Stimulated activated CD4-positive, alpha-beta T cell treated with anti-CD3 and anti-CD28 coated beads, Interleukin-15, amount 100 ng/mL, for 24 hours (primary cell): ENCODE results near the gene SRL.

Experiments used
- DNase-seq: peaks from one replicate; pipeline ENCODE4 v3.0.0-alpha.2; 2020

The SRL gene

DNA sequence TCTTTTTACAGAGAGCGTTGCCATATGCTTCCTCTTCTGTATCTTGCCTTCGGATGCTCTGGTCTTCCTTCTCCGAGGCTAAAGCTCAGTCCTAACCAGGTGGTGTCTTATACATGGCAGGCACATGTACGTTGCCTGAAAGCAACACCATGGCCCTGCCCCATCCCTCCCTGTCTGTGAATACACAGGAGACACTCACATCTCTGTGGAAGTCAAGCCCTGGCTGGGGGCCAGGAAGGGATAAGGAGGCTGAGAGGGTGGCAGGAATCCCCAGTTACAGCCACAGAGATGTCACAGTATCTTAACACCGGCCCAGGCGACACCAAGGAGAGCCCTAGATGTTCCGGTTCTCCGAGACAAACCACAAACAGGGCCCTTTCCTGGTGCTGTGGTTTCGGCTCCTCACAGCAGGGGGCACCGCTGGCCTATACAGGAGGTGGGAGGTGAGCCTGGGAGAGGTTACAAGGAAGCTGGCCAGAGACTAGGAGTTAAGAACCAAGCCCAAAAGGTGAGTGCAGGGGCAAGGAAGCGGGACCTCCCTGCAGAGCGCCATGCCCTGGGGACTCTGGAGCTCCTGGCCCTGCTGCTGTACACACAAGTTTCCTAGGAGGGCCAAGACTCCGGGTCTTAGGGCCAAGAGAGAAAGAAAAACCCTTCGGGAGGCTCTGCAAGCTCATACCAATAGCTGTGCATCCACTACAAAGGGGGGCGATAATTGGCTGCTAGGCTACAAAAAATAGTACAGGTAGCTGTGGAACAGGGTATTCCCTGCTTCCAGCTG, 41.7 kb downstream of the SRL start:
- DNase-seq: peak; percentile 49

DNA sequence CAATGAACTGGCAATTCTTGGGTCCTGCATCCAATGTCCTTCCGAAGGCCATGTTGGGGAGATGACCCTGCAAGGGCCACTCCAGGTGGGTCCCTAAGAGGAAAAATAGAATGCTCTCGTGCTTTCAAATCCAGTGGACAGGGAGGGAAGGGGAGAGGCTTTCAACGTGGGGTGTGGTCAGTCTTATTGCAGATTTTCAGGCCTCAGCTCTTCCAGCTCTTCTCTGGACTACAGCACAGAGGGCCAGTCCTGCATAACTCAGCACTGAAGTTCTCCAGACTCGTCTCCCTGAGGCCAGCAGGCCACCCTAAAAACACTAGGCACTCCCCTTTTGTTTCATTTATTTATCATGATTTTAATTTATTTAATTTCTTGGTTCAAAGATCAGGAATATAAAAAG, 43.1 kb downstream of the SRL start:
- no peak for DNase-seq

DNA sequence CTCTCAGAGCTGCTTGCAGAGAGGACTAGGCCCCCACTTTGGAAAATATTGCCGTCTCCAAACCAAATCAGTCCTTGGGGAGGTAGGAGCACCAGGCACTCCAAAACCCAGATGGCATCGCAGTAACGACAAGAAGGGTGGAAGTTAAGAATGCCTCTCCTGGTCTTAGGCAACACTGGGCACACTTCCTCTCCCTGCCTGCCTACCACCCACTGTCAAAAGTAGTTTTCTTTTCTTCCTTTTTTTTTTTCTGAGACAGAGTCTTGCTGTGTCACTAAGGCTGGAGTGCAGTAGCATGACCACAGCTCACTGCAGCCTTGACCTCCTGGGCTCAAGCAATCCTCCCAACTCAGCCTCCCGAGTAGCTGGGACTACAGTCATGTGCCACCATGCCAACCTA, 47.2 kb downstream of the SRL start:
- no peak for DNase-seq

DNA sequence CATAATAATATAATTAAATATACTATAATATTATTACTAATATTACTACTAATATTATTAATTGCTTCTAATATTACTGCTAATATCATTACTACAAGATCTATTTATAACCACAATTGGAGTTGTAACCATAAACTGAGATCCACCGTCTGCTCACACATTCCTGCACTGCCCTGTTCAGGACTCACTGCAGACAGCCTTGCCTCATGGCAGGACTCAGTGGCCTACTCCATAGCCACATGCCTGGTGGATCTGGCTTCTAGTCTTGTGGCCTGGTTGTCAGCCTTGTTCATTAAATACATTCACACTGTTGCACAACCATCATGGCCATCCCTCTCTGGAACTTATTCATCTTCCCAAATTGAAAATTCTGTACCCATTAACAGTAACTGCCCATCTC, 48.0 kb downstream of the SRL start:
- no peak for DNase-seq

DNA sequence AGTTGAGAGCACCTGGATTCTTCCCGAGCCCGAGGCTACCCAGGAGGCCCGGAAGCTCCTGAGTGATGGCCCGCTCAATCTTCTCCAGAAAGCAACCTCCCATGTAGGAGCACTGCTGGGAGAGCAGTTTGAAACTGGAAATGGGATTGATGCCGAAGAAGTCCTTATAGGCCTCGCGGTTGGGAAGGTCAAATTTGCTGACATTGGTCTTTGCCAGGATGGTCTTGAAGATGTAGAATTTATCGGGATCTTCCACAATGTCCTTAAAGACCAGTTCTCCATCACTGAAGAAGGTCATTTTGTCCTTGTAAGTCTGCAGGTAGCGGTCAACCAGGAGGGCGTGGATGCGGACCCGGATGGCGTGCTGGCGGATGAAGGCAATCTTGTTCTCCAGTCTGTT, 49.7 kb downstream of the SRL start:
- no peak for DNase-seq

DNA sequence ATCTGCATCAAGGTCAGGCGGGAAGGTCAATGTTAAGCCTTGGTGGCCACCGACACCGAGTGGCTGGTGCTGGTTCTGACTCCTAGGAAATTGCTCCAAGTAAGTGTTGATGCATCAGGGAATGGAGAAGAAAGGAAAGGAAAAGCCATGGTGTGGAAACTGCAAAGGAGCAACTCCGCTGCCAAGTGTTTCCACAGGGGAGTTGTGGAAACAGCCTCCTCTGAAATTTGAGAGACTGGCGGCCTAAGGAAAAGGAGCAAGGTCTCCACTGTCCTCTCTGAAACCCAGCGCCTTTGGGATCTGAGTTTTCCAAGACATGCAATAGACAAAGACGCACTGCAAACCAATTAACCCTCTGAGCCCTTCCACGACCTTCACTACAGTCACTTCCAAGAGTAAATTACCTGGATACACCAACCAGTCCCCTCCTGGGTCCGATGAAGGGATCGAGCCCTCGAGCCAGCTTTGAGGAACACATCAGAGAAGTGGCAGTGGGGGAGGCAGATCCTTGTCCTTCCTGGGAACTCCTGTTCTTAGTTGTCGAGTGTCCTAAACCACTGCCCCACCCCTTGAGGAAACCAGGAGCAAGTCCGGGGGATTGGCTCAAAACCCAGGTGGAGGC, 51.1 kb downstream of the SRL start:
- DNase-seq: no peak

DNA sequence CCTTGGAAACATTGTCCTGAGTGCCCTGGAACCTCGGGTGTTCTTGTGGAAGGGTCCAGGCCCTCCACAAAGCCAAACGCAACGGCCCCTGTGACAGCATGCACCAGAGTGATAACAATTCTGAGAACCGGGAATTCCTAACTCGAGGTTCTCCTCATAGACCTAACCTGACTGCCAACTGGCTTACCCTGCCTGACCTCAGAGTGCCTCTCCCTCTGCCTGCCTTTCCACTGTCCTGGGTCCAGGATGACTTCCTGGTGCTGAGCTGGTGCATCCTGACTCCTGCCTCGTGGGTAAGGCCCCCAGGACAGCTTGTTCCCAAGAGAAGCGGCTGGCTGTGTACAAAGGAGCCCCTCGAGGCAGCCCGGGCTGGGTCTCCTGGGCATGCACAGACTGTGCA, 51.8 kb downstream of the SRL start:
- DNase-seq: no peak

DNA sequence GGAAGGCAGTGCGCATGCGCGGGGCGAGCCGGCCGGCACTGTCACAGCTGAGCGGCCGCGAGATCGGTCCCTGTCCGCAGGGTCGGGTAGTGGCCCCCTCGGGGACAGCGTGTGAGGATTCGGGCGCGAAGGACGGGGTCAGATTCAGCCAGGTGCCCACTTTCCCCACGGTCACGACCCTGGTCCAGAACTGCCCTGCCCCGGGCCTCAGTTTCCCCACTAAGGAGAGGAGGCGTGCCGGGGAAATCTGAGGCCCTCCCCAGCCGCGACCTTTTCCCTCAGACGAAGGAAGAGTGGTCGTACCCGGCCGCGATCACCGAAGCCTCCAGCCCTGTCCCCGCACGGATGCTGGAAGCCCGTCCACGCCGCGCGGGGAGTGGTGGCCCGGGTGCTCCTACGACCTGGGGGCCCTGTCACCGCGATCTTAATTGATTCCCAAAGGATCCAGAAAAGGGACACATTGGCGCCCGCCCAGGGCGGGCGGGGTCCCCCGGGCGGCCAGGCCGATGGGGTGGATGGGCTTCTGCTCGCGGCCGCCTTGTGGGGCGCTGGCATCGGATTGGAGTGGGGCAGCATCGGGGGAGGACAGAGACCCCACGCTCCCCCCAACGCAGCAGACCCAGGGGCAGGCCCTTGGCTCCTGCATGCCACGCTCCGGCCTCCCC, 57.7 kb downstream of the SRL start:
- no peak for DNase-seq

DNA sequence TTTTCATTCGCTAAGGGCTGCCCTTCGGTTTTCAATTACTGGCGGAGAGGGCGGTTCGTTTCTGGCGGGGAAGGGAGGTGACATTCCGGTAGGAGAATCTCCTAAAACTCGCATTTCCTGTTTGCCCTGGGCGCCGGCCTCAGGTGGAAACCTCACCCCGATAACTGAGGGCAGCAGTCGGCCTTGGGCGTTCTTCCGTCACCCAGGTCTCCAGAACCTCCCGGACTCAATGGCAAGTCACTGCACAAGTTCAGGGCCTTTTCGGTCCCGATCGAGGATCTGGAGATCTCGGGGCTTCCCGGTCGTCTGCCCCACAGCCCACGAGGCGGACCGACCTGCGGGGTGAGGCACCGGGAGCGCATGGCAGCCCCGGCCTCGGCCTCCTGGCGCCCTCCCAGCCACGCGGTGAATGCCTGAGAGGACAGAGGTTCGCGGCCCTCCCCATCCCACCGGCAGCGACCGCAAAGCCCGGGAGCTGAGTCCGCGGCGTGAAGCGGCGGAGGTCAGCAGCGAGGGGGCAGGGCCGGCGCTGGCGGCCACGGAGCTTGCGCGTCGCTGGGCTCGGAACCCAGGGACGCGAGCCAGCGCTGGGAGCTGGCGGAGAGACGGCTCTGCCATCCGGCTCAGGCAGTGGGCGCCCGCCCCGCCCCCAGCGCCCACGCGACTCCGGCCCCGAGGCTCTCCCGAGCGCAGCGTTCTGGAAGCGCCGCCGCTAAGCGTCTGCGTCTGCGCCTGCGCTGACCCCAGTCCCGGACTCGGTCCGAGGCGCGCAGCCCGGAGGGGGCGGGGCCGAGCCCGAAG, 58.4 kb downstream of the SRL start:
- DNase-seq: peak; percentile 95

DNA sequence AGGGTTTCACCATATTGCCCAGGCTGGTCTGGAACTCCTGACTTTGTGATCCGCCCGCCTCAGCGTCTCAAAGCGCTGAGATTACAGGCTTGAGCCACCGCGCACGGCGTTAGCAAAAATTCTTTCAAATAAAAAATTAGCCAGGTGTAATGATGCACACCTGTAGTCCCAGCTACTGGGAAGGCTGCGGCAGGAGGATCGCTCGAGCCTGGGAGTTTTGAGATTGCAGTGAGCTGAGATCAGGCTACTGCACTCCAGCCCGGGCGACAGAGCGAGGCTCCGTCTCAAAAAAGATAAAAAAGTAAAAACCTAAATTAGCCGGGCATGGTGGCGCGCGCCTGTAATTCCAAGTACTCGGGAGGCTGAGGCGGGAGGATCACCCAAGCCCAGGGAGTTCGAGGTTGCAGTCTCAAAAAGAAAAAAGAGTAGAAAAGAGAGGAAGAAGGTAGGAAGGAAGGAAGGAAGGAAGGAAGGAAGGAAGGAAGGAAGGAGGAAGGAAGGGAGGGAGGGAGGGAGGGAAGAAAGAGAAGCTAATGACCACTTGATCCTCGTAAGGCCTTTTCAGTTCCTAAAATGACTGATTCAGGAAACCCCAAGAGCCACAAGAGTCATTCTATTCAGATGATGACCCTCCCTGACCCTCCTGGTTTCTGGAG, 59.2 kb downstream of the SRL start:
- DNase-seq: no peak

DNA sequence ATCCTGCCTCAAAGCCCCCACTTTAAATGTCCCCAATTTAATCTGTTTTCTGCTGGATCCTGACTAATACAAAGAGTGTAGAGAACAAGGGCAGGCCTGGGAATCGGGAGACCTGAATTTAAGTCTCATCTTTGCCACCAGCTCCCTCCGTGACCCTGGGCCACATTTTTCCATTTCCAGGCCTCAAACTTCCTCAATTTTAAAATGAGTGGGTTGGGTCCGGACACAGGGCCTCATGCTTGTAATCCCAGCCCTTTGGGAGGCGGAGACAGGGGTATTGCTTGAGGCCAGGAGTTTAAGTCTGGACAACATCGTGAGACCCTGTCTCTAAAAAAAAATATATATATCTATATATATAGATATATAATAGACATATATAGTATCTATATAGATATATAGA, 61.4 kb downstream of the SRL start:
- DNase-seq: no peak

DNA sequence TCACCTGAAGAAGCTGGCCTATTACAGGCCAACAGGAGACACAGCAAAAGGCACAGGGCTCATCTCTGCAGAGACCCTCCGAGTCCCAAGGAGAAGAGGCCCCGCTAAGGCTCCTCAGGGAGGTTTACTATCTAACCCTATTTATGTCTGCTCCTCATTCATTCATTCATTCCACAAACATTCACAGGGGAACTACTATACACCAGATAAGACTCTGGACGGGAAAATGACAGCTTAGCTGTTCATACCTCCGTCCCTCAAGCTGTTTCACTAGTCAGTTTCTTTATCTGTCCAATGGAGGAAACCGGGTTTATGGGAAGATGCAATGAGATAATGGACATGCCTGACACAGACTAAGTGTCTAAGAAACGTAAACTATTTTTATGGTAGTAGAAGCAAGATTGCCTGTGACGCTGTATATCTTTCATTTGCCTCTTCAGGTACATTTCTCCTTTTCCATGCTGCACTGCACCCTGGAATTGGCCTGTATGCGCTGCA, 62.1 kb downstream of the SRL start:
- no peak for DNase-seq

DNA sequence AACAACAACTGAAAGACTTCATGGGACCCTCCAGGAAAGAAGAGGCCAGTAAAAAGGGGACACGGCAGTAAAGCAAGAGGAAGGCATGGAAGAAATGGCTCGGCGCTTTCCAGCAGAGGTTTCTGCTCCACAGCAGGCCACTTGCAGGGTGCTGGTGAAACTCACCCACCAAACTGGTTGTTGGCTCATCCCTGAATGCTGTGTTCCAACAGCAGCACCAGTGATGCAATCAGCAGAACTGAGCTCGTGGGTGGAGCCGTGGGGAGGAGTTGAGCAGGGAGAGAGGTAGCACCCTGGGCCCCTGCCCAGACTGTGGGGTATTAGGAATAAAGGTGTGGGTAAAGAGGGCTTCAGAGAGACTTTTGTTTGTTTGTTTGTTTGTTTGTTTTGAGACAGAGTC, 62.9 kb downstream of the SRL start:
- no peak for DNase-seq

DNA sequence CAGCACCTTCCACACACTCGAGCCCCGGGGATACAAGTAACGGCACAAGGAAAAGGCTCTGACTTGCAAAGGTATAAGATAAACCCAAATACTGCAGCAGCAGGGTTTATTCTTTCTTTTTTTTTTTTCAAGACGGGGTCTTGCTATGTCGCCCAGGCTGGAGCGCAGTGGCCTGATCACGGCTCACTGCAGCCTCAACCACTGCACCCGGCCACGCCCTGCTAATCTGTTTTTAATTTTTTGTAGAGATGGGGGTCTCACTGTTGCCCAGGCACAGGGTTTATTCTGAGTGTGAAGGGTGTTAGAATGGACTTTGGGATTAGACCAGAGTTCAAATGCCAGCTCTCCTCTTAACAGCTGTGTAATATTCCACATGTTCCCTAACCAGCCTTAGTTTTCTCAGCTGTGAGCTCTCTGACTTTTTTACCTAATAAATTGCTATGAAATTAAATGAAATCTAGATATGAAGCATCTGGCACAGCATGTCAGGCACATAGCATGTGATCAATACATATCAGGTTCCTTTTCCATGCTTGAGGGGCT, 63.3 kb downstream of the SRL start:
- no peak for DNase-seq

DNA sequence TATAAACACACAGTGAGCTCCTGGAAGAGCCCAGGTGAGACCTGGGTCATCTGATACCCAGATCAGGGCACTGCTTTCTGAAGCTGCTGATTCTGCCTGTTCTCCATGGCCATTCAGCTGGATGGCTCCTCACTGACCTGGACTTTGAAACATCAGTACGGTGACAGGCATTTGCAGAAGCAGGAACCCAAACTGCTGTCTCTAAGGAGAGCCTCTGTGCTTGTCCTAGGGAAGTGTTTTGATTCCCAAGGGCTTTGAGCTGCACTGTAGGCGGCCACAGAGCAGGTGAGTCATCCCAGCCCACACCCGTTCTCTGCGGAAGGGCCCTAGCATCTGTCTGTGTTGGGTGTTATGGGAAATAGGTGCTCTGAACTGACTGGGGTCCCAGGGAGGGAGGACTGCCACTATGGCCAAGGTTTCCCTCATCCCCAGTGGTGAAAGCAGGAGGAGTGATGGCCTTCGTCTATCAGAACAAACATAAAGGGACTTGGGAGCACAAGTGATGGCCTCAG, 64.9 kb downstream of the SRL start:
- peak; percentile 16 for DNase-seq

DNA sequence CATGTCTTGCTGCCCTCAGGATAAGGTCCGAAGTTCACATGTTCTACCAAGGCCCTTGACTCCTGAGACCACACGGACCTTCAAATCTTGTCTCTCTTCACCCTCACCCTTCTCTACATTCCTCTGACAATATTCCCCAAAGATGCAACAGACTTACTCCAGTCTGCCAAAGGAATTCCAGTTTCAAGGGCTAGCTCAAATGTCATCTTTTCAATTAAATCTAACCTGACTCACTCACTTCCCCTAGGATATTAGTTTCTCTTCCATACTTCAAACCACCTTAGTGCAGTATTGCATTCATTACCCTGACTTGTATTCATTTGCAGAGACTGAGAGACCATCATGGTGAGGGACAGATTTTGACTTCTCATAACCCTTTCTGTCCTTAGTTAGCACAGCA, 66.0 kb downstream of the SRL start:
- no peak for DNase-seq

DNA sequence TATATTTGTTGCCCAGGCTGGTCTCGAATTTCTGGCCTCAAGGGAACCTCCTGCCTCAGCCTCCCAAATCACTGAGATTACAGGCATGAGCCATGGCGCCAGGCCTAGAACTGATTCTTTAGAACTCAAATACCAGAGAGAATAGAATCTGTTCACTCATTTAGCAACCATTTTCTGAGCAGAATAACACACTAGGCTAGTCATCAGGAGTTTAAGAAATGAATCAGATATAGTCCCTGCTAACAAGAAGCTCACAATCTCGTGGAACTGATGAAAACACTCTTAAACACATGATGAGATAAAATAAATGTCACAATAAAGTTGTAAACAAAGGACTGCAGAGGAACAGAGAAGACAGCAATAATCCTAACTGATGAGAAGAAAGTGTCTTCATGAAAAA, 69.8 kb downstream of the SRL start:
- no peak for DNase-seq

DNA sequence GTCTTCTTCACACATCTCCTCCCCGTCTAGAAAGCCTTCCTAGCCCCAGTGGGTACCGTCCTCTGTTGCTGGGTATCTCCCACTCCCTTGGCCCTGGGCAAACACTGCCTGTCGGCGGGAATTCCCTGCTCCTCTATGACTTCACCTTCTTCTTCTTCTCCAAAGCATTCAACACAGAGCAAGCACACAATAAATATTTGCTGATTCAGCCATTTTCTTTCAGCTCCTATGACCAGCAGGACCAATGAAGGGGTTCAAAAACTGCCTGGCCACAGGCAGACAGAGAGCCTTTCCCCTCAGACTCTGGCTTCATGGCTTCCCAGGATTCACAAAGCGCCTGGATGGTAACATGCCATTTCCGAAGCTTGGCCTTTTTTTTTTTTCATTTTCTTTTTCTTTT, 72.5 kb downstream of the SRL start:
- no peak for DNase-seq

DNA sequence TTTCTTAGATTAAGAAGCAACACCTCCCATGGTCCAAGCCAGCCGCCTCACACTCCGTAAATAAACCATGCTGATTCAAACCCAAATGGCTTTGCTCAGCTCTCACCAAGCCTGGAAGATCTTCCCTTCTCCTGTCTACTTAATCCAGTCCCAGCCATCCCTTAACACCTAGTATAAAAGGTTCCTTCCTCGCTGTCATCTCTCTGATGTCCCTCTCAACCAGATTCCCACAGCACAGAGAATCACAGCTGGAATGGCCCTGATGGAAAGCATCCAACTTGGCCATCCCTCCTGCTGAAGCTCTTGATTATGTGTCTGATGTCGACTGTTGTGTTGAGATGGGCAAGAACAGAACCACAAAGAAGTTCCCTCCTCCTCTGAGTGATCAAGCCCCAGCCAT, 75.1 kb downstream of the SRL start:
- DNase-seq: no peak

DNA sequence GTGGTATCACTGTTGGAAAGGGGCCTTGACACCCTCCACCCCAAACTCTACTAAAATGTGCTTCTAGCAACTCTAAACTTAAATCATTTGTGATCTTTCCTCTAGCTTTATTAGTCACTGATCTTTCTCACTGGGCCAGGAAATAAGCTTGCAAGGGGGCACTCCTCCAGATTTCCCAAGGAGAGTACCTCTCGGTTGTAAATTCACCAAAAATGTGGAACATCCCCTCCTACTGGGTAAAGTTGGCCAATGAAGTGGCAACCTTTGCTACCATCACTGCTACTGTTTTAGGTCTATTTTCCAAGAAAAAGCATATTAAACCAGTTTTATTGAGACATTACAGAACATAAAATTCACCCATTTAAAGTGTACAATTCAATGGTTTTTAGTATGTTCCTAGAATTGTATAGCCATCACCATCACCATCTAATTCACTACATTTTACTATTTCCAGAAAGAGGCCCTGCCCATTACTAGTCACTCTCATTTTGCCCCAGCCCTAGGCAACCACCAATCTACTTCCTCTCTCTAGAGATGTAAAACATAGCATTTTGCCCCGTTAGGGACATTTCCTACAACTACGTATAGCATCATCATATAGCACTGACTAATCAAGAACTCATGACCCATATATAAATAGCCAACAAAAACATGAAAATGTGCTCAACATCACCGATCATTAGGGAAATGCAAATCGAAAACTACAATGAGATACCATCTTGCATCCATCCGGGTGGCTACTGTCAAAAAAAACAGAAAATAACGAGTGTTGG, 81.0 kb downstream of the SRL start:
- DNase-seq: no peak

DNA sequence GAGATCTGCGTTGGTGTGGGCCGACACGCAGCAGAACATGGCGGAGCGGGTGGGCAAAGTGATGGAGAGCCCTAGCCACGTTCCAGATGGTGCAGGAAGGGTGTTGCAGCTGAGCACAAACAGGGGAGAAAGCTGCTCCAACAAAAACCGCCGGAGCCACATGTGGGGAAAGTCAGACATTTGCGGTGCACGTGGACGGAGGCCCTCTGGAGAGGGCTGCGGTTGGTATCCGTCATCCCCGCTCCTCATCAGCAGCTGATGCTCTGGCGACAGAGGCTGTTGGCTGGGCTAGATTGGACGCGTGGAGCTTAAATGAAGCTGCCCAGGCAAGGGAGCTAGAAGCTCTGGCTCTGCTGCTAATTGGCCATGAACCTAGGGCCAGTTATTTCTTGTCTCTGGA, 82.2 kb downstream of the SRL start:
- DNase-seq: no peak
